ENCODE measurements around the gene SORCS2.
A peak's percentile ranks its signal among the peaks of the same experiment; 100 is the strongest.

Gene SORCS2

DNA sequence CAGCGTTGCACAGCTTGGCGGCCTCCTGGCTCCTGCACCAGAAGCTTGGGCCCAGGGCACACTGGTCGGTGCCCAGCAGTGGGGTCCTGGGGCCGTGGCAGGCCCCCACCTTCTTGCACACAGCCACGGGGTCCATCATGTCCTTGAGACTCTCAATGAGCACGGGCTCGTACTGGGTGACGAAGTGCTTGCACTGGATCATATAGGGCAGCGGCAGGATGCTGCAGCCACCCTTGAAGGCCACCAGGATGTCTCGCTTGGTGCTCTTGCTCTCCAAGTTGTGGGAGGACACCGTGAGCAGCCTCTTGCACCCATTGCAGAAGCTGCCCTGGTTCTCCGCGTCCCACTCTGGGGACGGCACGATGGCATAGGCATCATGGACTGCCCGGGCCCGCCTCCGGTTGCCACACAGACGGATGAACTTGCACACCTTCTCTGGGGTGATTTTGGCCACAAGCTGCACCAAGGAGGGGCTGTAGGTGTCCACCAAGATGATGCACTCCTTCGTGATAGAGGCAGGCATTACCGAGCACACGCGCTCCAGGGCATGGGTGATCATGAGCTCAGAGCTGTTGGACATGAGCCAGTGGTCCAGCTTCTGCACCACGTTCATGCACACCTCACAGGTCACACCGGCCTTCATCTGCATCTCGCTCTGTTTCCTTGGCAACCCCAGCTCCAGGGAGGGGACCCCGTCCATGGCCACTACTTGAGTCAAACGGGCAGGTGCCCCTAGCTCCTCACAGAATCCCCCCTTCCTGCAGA is 241.2 kb downstream of the SORCS2 start:
- Histone ChIP-seq H2AFZ (ENCODE audit: low read depth, low read length) (no peak overlapping the region), H3K4me3 (ENCODE audit: insufficient read depth in 1 of 2, low read depth in 1 of 2, low read length in 2 of 2) (no peak overlapping the region), H3K4me1 (ENCODE audit: control insufficient read depth, insufficient read depth, low read depth, low read length) (peaks cover 9% of the 10 kb centered on the region), H3K79me1 (replicated peaks; ENCODE audit: low read length, poor library complexity, severe bottlenecking) (no peaks in the 10 kb centered on the region), H2BK5ac (ENCODE audit: low read depth, low read length, poor library complexity, severe bottlenecking) (no peak overlapping the region), H3K9ac (ENCODE audit: low read length) (no peak overlapping the region), H2BK15ac (ENCODE audit: low read depth, poor library complexity, severe bottlenecking) (no peak overlapping the region), H4K8ac (ENCODE audit: low read length) (no peak overlapping the region), H3K27me3 (ENCODE audit: control insufficient read depth in 1 of 2, insufficient read depth in 1 of 2, low read length in 2 of 2) (peaks cover 7 to 12% of the 10 kb centered on the region in 2 experiments), H3K9me3 (ENCODE audit: control insufficient read depth, low read length) (no peaks in the 10 kb centered on the region), H2BK12ac (ENCODE audit: low read length in 2 of 2) (no peak overlapping the region), H2AK5ac (ENCODE audit: low read length, severe bottlenecking) (no peak overlapping the region), H3K18ac (ENCODE audit: low read depth in 1 of 2, low read length in 2 of 2) (no peak overlapping the region), H3K27ac (ENCODE audit: low read length, poor library complexity, severe bottlenecking) (no peak overlapping the region), H3K4ac (ENCODE audit: low read depth in 1 of 2, low read length in 2 of 2) (no peak overlapping the region), H3K4me2 (ENCODE audit: low read length, poor library complexity, severe bottlenecking) (no peak overlapping the region), H2BK120ac (ENCODE audit: low read depth, low read length) (no peak overlapping the region), H4K91ac (ENCODE audit: low read length) (no peak overlapping the region), H3K36me3 (ENCODE audit: control insufficient read depth in 1 of 2, insufficient read depth in 2 of 2, low read depth in 1 of 2, low read length in 2 of 2) (no peaks in the 10 kb centered on the region), H3K14ac (ENCODE audit: low read length in 2 of 2) (no peak overlapping the region), H3K23ac (ENCODE audit: low read length in 2 of 2) (no peak overlapping the region)
- no peak for DNase-seq
- WGBS = 85% methylated on average over 28 of the region's 28 CpGs

DNA sequence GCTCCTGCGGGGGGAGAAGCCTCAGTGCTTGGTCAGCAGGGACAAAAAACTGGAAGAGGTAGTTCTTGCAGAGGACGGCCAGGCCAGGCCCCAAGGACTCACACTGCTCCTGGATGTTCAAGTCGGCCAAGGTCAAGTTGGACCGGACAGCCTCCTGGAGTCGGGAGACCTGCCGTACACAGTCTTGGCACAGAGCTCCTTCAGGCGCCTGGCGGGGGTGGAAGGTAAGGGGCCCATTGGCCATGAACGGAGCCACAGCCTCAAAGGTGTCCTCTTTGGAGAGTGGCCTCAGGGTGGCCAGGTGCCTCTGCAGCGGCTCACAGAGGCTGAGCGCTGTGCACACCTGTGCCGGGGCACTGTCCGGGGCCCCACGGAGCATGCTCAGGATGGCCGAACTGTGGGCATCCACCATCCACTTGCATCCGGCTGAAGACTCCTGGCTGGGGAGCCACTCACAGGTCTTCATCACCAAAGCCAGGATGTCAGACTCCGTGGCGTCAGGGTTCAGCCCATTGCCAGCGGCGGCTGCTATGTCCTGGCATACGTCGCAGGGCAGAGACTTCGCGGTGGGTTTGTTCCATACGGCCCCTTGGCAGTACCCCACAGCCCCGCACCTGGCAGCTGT is 241.9 kb downstream of the SORCS2 start:
- Histone ChIP-seq H3K4ac (ENCODE audit: low read depth in 1 of 2, low read length in 2 of 2) (no peak overlapping the region), H3K9me3 (ENCODE audit: control insufficient read depth, low read length) (peaks cover 6% of the 10 kb centered on the region), H3K23ac (ENCODE audit: low read length in 2 of 2) (no peak overlapping the region), H2BK120ac (ENCODE audit: low read depth, low read length) (no peak overlapping the region), H3K36me3 (ENCODE audit: control insufficient read depth in 1 of 2, insufficient read depth in 2 of 2, low read depth in 1 of 2, low read length in 2 of 2) (no peaks in the 10 kb centered on the region), H2BK5ac (ENCODE audit: low read depth, low read length, poor library complexity, severe bottlenecking) (no peak overlapping the region), H2BK12ac (ENCODE audit: low read length in 2 of 2) (peak overlapping the region; percentile 24 to 67), H3K27me3 (ENCODE audit: control insufficient read depth in 1 of 2, insufficient read depth in 1 of 2, low read length in 2 of 2) (peaks cover 10 to 18% of the 10 kb centered on the region in 2 experiments), H2AK5ac (ENCODE audit: low read length, severe bottlenecking) (no peak overlapping the region), H3K79me1 (replicated peaks; ENCODE audit: low read length, poor library complexity, severe bottlenecking) (no peaks in the 10 kb centered on the region), H3K18ac (ENCODE audit: low read depth in 1 of 2, low read length in 2 of 2) (no peak overlapping the region), H3K27ac (ENCODE audit: low read length, poor library complexity, severe bottlenecking) (no peak overlapping the region), H2BK15ac (ENCODE audit: low read depth, poor library complexity, severe bottlenecking) (no peak overlapping the region), H3K4me3 (ENCODE audit: insufficient read depth in 1 of 2, low read depth in 1 of 2, low read length in 2 of 2) (no peak overlapping the region), H2AFZ (ENCODE audit: low read depth, low read length) (no peak overlapping the region), H3K9ac (ENCODE audit: low read length) (no peak overlapping the region), H4K8ac (ENCODE audit: low read length) (no peak overlapping the region), H4K91ac (ENCODE audit: low read length) (no peak overlapping the region), H3K4me1 (ENCODE audit: control insufficient read depth, insufficient read depth, low read depth, low read length) (peaks cover 9% of the 10 kb centered on the region), H3K14ac (ENCODE audit: low read length in 2 of 2) (no peak overlapping the region), H3K4me2 (ENCODE audit: low read length, poor library complexity, severe bottlenecking) (no peak overlapping the region)
- WGBS = 91% methylated on average over 26 of the region's 26 CpGs
- DNase-seq = no peak

DNA sequence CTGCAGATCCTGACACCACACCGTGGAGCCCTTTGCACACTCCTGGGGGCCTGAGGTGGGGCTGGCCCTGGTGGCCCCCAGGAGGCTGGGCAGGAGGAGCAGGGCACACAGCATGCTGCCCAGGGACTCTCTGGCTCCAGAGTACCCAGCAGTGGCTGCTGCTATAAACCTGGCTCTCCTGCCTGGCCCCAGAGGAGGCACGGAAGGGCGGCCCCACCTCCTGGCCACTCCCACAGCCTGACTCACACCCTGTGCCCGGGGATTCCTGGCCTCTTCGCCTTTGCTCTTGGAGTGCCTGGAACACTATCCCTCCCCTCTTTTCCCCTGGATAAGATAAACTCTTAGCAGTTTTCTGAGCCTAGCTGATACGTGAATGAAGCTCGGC is 242.4 kb downstream of the SORCS2 start, which contains the start of gene PSAPL1:
TSS of gene PSAPL1 (minus strand) at position 165 of the 385 bp plus-strand sequence. CDS start at position 114, 51 bp downstream.
- no peak within 1 kb of the TSS for H3K4me3 ChIP-seq (ENCODE audit: insufficient read depth in 1 of 2, low read depth in 1 of 2, low read length in 2 of 2)
- H3K14ac ChIP-seq (ENCODE audit: low read length in 2 of 2) = no peak within 1 kb of the TSS
- H4K91ac ChIP-seq (ENCODE audit: low read length) = no peak within 1 kb of the TSS
- H3K4ac ChIP-seq (ENCODE audit: low read depth in 1 of 2, low read length in 2 of 2) = no peak within 1 kb of the TSS
- H2BK120ac ChIP-seq (ENCODE audit: low read depth, low read length) = no peak within 1 kb of the TSS
- H3K23ac ChIP-seq (ENCODE audit: low read length in 2 of 2) = no peak within 1 kb of the TSS
- WGBS = 3% methylated on average over 7 of the region's 7 CpGs
- peak within 1 kb of the TSS; percentile 31 for H4K8ac ChIP-seq (ENCODE audit: low read length)
- no peak within 1 kb of the TSS for H3K27ac ChIP-seq (ENCODE audit: low read length, poor library complexity, severe bottlenecking)
- peaks cover 15 to 22% of the 10 kb centered on the region in 2 experiments for H3K27me3 ChIP-seq (ENCODE audit: control insufficient read depth in 1 of 2, insufficient read depth in 1 of 2, low read length in 2 of 2)
- H3K18ac ChIP-seq (ENCODE audit: low read depth in 1 of 2, low read length in 2 of 2) = no peak within 1 kb of the TSS
- H2BK5ac ChIP-seq (ENCODE audit: low read depth, low read length, poor library complexity, severe bottlenecking) = no peak within 1 kb of the TSS
- peaks cover 9% of the 10 kb centered on the region for H3K4me1 ChIP-seq (ENCODE audit: control insufficient read depth, insufficient read depth, low read depth, low read length)
- DNase-seq = peak; percentile 45
- H3K79me1 ChIP-seq (replicated peaks; ENCODE audit: low read length, poor library complexity, severe bottlenecking) = no peaks in the 10 kb centered on the region
- H2BK15ac ChIP-seq (ENCODE audit: low read depth, poor library complexity, severe bottlenecking) = no peak within 1 kb of the TSS
- H3K36me3 ChIP-seq (ENCODE audit: control insufficient read depth in 1 of 2, insufficient read depth in 2 of 2, low read depth in 1 of 2, low read length in 2 of 2) = no peaks in the 10 kb centered on the region
- H2BK12ac ChIP-seq (ENCODE audit: low read length in 2 of 2) = peak within 1 kb of the TSS; percentile 24 to 67
- no peak within 1 kb of the TSS for H3K4me2 ChIP-seq (ENCODE audit: low read length, poor library complexity, severe bottlenecking)
- peaks cover 11% of the 10 kb centered on the region for H3K9me3 ChIP-seq (ENCODE audit: control insufficient read depth, low read length)
- no peak within 1 kb of the TSS for H2AK5ac ChIP-seq (ENCODE audit: low read length, severe bottlenecking)
- no peak within 1 kb of the TSS for H2AFZ ChIP-seq (ENCODE audit: low read depth, low read length)
- no peak within 1 kb of the TSS for H3K9ac ChIP-seq (ENCODE audit: low read length)

DNA sequence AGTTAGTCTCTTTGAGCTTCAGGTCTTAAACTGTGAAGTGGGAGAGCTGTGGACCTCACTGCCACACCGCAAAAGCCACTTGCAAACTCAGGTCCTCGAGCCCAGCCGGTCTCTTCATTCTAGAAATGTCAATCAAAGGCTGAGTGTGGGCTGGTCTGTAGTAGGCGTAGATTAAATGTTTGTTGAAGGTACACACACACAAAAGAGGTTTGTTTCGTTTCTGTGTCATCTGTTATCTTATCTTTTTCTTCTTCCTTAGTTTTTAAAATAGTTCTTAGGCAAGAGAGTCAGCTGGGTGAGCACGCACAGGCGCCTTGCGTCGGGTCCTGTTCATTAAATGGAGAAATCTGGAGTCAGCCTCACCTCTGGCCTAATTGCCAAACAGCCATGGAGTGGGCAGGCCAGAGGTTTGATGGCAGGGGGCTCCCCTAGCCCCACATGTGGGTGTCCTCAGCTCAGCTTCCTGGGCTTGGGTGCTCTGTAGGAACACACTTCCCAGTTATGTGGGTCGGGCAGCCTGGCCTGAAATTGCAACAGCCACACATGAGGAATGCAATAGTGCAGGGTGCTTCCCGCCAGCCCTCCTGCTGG is 243.2 kb downstream of the SORCS2 start:
- no peak overlapping the region for H3K9ac ChIP-seq (ENCODE audit: low read length)
- H3K27ac ChIP-seq (ENCODE audit: low read length, poor library complexity, severe bottlenecking) = no peak overlapping the region
- peaks cover 12% of the 10 kb centered on the region for H3K9me3 ChIP-seq (ENCODE audit: control insufficient read depth, low read length)
- no peaks in the 10 kb centered on the region for H3K79me1 ChIP-seq (replicated peaks; ENCODE audit: low read length, poor library complexity, severe bottlenecking)
- H3K23ac ChIP-seq (ENCODE audit: low read length in 2 of 2) = no peak overlapping the region
- no peak overlapping the region for H2AFZ ChIP-seq (ENCODE audit: low read depth, low read length)
- H3K4ac ChIP-seq (ENCODE audit: low read depth in 1 of 2, low read length in 2 of 2) = no peak overlapping the region
- H2BK12ac ChIP-seq (ENCODE audit: low read length in 2 of 2) = no peak overlapping the region
- H2BK15ac ChIP-seq (ENCODE audit: low read depth, poor library complexity, severe bottlenecking) = no peak overlapping the region
- no peak overlapping the region for H2BK5ac ChIP-seq (ENCODE audit: low read depth, low read length, poor library complexity, severe bottlenecking)
- no peaks in the 10 kb centered on the region for H3K36me3 ChIP-seq (ENCODE audit: control insufficient read depth in 1 of 2, insufficient read depth in 2 of 2, low read depth in 1 of 2, low read length in 2 of 2)
- DNase-seq = no peak
- no peak overlapping the region for H3K4me2 ChIP-seq (ENCODE audit: low read length, poor library complexity, severe bottlenecking)
- 81% methylated on average over 9 of the region's 11 CpGs for WGBS
- no peak overlapping the region for H2BK120ac ChIP-seq (ENCODE audit: low read depth, low read length)
- no peak overlapping the region for H2AK5ac ChIP-seq (ENCODE audit: low read length, severe bottlenecking)
- H3K18ac ChIP-seq (ENCODE audit: low read depth in 1 of 2, low read length in 2 of 2) = no peak overlapping the region
- H4K8ac ChIP-seq (ENCODE audit: low read length) = no peak overlapping the region
- no peak overlapping the region for H3K4me3 ChIP-seq (ENCODE audit: insufficient read depth in 1 of 2, low read depth in 1 of 2, low read length in 2 of 2)
- H3K14ac ChIP-seq (ENCODE audit: low read length in 2 of 2) = no peak overlapping the region
- peaks cover 19 to 28% of the 10 kb centered on the region in 2 experiments for H3K27me3 ChIP-seq (ENCODE audit: control insufficient read depth in 1 of 2, insufficient read depth in 1 of 2, low read length in 2 of 2)
- peaks cover 9% of the 10 kb centered on the region for H3K4me1 ChIP-seq (ENCODE audit: control insufficient read depth, insufficient read depth, low read depth, low read length)
- H4K91ac ChIP-seq (ENCODE audit: low read length) = no peak overlapping the region

All from mesenchymal stem cell (in vitro differentiated cells and primary cell).